NCI-H2081 (cell line): ENCODE results near the gene P4HA2.

Source experiments
- DNase-seq, 2 experiments: peaks; one replicate each; lab custom pipeline; 2025; lab: John Stamatoyannopoulos, UW

P4HA2 gene

GRCh38 chr5:132223861-132224260 lies 3.8 kb downstream of the P4HA2 start:
- no peak for DNase-seq

DNA sequence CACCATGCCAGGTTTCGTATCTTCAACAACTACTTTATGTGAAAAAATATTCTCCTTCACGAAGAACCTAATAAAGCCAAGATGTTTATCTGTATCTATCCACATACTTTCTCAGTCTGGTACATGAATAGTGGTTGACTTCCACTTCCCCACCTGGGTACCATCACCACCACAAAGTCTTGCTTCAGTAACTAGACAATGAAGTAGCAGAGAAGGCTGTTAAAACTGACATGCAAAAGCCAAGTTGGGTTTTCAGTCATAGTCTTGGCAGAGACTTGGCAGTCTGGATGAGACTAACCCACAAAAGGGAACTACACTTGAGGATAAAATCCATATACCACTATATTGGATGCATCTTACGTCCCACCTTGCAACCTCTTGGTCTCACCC lies 5.0 kb downstream of the P4HA2 start:
- no peak for DNase-seq

- no peak for DNase-seq
Measured at GRCh38 chr5:132221781-132222648, 5.6 kb downstream of the P4HA2 start.

DNA sequence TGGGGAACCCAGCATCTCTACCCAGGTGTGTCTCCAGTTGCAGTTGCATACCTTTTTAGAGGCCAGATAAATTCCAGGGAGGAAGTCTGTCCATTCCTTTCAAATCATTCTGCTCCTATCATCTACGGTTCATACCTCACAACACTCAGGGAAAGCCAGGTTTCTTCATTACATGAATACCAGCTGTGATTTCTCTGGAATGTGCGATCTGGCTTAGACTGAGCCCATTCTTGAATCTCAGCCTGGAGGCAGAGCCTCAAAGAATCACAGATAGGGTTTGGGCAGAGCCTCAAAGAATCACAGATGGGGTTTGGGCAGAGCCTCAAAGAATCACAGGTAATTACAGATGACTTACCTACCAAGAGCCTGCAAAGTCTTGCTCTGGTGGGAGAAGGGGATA lies 7.2 kb downstream of the P4HA2 start:
- DNase-seq: no peak

DNA sequence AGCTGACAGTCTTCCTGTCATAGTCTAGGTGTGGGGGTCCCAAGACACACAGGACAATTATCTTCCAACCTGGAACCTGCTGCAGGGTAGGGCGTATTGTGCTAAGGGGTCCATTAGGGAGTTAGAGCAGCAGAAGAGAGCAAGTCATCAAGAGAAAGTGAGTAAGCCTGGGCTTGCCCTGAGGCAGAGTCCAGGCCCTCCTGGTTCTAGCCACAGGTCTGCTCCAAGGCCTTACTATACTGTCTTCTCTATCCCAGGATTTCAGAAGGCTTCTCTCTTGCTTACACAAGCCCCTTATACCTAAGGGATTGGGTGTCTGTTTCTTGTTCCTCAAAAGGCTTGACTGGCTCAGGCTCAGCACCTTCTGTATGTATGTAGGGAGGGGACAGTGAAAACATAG lies 7.7 kb downstream of the P4HA2 start:
- DNase-seq: no peak

DNA sequence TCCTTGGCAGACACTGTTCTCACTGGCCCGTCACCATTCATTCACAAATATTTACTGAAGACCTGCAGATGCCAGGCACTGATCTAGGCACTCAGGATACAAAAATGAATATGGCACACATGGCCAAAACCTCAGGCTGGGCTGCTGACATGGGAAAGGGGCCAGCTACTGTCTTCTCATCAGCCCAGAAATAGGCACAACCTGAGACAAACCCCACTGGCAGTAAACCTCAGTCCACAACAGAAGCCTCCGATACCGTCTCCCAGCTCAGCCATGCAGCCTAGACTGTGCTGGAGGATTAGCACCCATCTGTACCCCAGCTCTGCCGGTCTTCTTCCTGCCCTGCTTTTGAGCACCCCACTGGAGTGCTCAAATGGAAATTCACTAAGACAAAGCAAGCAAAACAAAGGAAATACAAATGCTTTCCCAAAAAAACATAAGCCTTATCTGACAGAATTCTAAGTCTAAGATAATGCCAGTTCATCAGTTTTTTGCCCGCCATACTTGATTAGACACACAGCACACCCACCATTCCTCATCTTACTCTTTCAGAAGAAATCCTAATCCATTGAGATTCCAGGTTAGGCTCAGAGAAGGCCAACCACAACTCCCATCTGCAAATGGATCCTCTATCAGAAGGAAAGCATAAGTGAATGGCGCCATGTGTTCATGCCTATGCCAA lies 8.2 kb downstream of the P4HA2 start:
- no peak for DNase-seq

DNA sequence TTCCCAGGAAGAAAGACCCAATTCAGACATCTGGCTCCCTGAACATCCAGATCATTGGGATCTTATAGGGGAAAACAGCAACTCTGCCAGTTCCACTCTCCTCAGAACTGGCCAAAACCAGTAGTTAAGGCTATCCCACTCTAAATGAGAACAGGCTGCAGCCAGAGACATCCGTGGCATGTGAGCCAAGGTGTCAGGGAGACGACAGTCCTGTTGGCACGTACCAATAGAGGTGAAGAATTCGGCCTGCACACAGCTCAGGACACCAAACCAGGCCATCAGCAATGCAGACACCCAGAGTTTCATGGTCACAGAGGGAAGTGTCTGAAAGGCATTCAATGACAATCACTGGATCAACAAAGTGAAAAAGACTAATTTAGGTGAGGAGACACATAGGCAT lies 9.3 kb downstream of the P4HA2 start:
- DNase-seq: no peak

DNA sequence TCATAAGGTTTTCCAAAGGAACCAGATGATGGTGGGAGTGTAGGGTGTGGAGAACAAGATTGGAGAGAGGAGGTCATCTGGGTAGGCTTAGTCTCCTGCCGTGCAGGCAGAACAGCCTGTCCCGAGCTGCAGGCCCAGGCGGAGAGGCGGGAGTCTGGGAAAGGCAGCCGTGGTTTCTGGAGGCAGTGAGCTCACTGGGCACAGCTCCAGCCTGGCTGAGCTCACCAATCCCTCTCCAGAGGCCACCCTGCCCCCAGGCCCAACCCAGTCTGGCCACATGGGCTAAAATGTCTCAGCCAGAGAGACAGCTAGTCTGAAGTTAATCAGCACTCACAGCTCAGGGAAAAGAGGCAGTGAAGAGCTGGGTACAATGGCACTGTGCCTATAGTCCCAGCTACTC lies 12.3 kb downstream of the P4HA2 start:
- DNase-seq: no peak

- no peak for DNase-seq
Measured at GRCh38 chr5:132214491-132214890, 13.2 kb downstream of the P4HA2 start.

- DNase-seq: no peak
Measured at GRCh38 chr5:132213666-132214065, 14.0 kb downstream of the P4HA2 start.

- DNase-seq: no peak
Measured at GRCh38 chr5:132211787-132212186, 15.9 kb downstream of the P4HA2 start.

DNA sequence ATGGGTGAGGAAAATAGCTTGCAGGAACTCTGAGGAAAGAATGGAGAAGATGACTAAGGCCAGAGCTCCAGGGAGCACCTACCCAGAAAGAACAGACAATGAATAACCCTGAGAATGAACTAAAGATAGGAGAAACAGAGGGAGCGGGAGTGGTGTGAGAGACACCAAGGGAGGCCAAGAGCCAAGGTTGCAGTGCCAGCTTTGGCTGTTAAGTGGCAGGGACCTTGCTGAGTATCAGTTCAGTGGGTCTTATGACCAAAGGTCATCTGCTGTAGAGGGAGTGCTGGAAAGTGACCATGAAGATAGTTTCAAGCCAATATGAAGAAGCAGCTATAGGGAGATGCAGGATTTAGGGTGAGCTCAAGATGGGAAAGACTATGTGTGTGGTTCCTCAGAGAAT lies 16.7 kb downstream of the P4HA2 start:
- no peak for DNase-seq

- DNase-seq: no peak
Measured at GRCh38 chr5:132209901-132210545, 17.6 kb downstream of the P4HA2 start.

DNA sequence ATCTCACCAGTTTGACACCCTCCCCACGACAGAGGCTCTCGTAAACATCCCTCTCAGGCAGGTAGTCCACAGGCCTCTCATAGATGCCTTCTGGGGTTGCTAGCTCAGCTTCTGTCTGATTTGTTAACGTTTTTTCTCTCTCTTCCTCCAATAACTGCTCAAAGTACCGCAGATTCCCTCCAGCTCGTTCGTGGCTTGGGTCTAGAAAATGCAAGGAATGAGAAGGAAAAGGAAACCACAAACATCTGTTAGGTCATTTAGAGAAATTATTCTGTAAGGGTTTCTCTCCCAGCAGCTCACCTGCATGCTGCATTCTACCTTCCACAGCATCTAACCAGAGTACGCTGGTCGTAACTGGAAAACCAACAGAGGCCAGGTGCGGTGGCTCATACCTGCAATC lies 18.5 kb downstream of the P4HA2 start:
- DNase-seq: no peak

- DNase-seq: no peak
Measured at GRCh38 chr5:132207778-132208177, 19.9 kb downstream of the P4HA2 start.

DNA sequence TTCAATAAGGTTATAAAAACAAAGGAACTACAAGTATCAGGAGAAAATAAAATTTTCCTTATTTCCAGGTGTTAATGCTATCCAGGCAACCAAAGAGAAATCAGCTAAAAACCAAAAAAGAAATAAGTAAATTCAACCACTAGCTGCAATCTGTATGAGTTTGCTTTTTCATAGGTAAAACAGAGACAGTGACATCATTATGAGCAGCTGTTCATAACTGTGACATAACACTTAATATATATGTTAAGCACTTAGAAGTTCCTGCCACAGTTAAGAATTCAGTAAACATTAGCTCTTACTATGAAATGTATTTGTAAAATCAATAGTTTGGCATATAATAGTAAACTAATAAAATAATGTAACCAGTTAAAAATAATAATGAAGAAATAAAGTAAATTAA lies 20.9 kb downstream of the P4HA2 start:
- no peak for DNase-seq

DNA sequence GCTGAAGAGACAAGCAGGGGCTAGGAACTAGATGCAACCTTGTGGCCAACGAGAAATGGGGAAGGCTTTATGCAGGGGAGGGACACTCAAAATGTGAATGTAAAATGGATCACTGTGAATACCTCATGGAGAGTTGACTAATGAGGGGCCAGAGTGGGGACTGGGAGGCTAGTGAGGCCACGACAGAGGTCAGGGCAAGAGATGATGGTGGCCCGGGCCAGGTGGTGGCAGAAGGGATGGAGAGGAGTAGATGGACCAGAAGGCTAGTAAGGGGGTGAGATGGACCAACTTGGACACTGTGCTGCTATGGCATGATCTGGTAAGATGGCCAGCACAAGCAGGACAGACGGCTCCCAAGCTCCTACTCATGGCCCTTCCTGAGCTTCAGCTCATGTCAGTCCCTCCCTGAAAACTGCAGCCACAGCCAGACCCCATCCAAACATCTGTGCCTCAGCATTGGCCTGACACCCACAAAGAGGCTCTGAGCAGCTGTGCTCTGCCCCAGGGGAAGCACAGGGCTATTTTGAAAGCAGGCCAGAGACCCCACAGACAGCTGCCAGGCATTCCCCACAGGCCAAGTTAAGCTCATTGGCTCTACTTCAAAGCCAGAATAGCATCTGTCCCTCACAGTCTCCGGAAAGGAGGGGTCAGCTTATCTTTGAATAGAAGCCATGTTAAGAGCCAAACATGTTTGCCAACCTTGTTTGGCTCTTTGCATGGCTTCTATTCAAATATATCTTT lies 22.1 kb downstream of the P4HA2 start:
- no peak for DNase-seq

DNA sequence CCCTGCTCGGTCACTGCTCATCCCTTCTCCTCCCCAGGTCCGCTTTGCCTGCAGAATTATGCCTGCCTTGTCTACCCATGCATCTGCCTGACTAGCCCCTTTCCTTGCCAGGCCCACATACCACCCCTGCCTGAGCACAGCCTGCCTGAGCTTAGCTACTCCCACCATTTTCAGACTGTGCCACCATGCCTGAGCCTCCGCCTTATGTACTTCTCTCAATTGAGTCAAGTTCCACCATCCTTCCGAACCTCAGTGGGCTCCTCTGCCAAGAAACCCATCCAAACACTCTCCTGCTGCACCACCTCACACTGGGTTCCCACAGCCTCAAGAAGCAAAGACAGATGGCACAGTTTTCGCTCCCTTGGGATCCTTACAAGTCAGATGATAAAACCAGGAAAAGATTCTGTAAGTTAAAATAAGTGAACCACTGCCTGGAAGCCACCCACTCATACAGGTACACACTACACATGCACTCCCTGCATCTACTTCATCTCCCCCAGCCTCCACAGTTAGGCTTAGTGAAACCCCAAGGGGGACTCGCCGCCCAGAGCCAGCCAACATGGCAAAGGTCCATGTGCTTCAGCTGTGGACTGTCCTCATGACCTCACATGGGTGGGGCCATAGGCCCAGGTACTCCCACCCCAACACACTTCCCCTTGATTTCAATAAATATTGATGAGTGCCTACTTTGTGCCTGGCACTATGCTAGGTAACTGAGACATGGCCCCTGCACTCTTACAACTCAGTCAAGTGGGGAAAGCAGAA lies 23.1 kb downstream of the P4HA2 start:
- no peak for DNase-seq

DNA sequence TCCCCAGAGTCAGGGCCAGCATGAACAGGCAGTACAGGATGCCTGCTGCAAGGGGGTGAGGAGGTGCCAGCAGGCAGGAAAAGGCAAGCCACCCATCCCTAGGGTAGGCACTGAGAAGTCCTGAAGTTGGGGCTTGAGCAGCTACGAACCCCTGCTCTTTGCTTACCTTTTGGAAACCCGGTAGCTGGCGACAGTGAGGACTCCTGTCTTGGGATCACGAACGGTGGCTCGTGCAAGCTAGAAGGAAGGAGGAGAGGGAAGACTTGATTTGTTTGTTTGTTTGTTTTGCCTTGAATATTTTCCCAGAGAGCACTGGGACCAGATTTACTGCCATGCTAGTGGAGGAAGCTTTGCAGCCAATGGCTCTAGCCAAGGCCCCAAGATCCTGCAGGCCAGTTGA lies 23.7 kb downstream of the P4HA2 start:
- DNase-seq: no peak

GRCh38 chr5:132203464-132203818 lies 24.2 kb downstream of the P4HA2 start:
- no peak for DNase-seq

DNA sequence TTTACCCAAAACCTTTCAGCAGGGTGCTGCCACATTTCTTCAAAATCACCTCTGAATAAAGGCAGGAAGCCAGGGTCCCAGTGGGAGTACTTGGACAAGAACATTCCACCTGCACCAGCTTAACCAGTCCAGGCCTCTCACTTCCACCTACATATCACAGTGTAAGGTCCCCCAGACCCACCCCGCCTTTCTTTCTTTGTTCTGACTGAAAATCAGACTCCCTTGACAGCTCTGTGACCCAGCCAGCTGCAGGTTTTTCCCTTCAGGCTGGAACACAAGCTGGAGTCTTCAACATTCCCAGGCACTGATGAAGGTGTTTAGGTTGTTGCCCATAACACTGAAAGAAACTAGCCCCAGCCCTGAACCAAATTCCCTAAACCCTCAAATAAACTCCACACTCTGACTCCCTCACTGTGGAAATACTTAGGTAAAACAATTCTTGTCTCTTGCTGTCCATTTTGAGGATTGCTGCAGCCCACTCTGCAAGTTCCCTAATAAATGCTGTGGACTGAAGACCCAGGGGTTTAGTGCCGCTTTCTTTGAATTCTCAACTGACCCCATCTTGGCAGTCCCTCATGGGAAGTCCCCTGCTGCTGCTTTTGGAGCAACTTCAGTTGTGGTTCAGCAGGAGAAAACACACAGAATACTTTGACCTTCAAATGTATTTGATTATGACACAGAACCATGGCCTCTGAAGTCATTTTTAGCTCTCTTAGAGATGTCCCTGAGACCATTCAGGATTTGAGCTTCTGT lies 24.8 kb downstream of the P4HA2 start:
- DNase-seq: no peak
